Liver (tissue), 5 donors: ENCODE measurements around the gene CDH6. TPM values are rescaled to one million over a fixed set of nuclear protein-coding genes. Genes with fewer than 3 reads are reported as not detected.

Source experiments
- FOXA1 ChIP-seq: IDR thresholded peaks from 2 replicates; pipeline ENCODE4 v1.6.1; 2016; ENCODE audit warnings: antibody characterized with exemption
- HNF4G ChIP-seq: IDR thresholded peaks from 2 replicates; pipeline ENCODE4 v1.6.1; 2016; ENCODE audit warnings: antibody characterized with exemption
- REST ChIP-seq: IDR thresholded peaks from 2 replicates; pipeline ENCODE4 v1.6.1; 2016; ENCODE audit warnings: antibody characterized with exemption, mild to moderate bottlenecking
- YY1 ChIP-seq: IDR thresholded peaks from 2 replicates; pipeline ENCODE4 v1.6.1; 2016; ENCODE audit warnings: antibody characterized with exemption, mild to moderate bottlenecking
- ZBTB33 ChIP-seq: IDR thresholded peaks from 2 replicates; pipeline ENCODE4 v1.6.1; 2016; ENCODE audit warnings: antibody characterized with exemption
- polyA plus RNA-seq, 2 donors: library from polyadenylated mRNA; stranded (reverse) in 1 of 2; unstranded in 1 of 2; fragments of 200-250 nt in 1 of 2; fragments of >200 nt in 1 of 2; fragmentation: Nextera tagmentation in 1 of 2; extraction: Ambion mirVana in 1 of 2; gene quantifications; one replicate each; pipeline versions ENCODE4 v1.2.1 to v1.2.3, GENCODE V29; 2013 to 2015
- total RNA-seq, 2 donors: library from RNA; depleted of rRNA; stranded (reverse); fragments of >200 nt; gene quantifications; one replicate each; pipeline ENCODE4 v1.2.3, GENCODE V29; 2014
- donor health status: healthy.
- donor health status: healthy.
- donor health status: healthy.

The CDH6 gene
- total and polyA plus RNA-seq, 4 donors: 0.18 to 3.7 (median 0.84) TPM

GRCh38 chr5:31378136-31378535, 184.7 kb downstream of the CDH6 start (continued):
- no peak for TF ChIP-seq REST
- TF ChIP-seq ZBTB33: no peak
- no peak for TF ChIP-seq HNF4G
- TF ChIP-seq YY1: no peak
- no peak for TF ChIP-seq FOXA1
